Prostate gland (tissue), 2 donors: ENCODE measurements around the gene CREG2. TPM values are rescaled to one million over a fixed set of nuclear protein-coding genes. Genes with fewer than 3 reads are reported as not detected.

Source experiments
- DNase-seq: peaks from one replicate; pipeline ENCODE4 v3.0.0-alpha.2; 2019; ENCODE audit warnings: low spot score
- H3K27ac ChIP-seq, 2 donors: fragments of 200-600 bp; sonication (generic); 2 replicates each; pipeline ENCODE4 v1.5.1; 2017 to 2019
- H3K27me3 ChIP-seq: fragments of 200-600 bp; sonication (generic); replicated peaks from 2 replicates; pipeline ENCODE4 v1.5.1; 2019; ENCODE audit not compliant: insufficient read depth
- H3K36me3 ChIP-seq, 2 donors: fragments of 200-600 bp; sonication (generic); 1 replicate in 1 of 2; 2 replicates in 1 of 2; pipeline versions ENCODE4 v1.5.1 to v1.8.1; 2017 to 2019
- H3K4me1 ChIP-seq: fragments of 200-600 bp; sonication (generic); replicated peaks from 2 replicates; pipeline ENCODE4 v1.5.1; 2019
- H3K4me3 ChIP-seq, 2 donors: fragments of 200-600 bp; sonication (generic); 2 replicates each; pipeline ENCODE4 v1.5.1; 2017 to 2019
- H3K9me3 ChIP-seq: fragments of 200-600 bp; sonication (generic); 2 replicates; pipeline ENCODE4 v1.5.1; 2017
- POLR2A ChIP-seq: fragments of 450-650 bp; IDR thresholded peaks from one replicate; pipeline ENCODE4 v1.6.1; 2016; ENCODE audit warnings: antibody characterized with exemption, mild to moderate bottlenecking
- POLR2AphosphoS5 ChIP-seq: sonication (generic); formaldehyde crosslinking; IDR thresholded peaks from one replicate; pipeline ENCODE4 v1.6.1; 2017; ENCODE audit warnings: antibody characterized with exemption
- WGBS: methylation state at CpG from one replicate; pipeline ENCODE4 v1.1.5; 2018; 5-methylcytosine and 5-hydroxymethylcytosine counted together
- intact Hi-C: fragments of 100-400 bp; cut with DNase I; formaldehyde crosslinking; loops from one replicate; pipeline ENCODE4 v1.14.2; 2022
- total RNA-seq, 2 donors: library from RNA; depleted of rRNA; stranded (reverse); fragments of >200 nt; gene quantifications; one replicate each; pipeline ENCODE4 v1.1.0, GENCODE V29; 2016
- TF ChIP-seq, protein P1 (sequence below), 4 experiments: fragments of 200-600 bp in 2 of 4; fragments of 450-650 bp in 2 of 4; sonication (generic) in 2 of 4; IDR thresholded peaks; 1 replicate in 3 of 4; 2 replicates in 1 of 4; pipeline ENCODE4 v1.5.1; 2016 to 2019; ENCODE audit warnings: antibody characterized with exemption in 4 of 4, mild to moderate bottlenecking in 2 of 4, moderate library complexity in 2 of 4

Gene CREG2
- total RNA-seq, 2 donors from 2014 or later, result not detected

DNA sequence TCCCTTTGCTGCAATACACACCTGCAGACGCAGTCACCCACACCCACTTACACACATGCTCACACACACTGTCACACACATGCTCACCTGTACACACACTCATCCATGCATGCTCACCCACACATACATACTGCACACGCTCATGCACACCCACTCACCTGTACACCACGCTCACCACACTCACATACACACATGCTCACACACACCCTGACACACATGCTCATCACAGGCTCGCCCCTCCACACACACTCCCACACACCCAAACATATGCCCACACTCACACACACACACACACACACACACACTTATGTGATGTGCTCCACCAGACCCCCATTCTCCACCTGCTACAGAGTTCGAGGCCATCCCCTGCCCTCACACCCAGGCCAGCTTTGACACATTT, 22.8 kb upstream of the CREG2 start:
- WGBS, result 93% methylated on average over 5 of the region's 5 CpGs

DNA sequence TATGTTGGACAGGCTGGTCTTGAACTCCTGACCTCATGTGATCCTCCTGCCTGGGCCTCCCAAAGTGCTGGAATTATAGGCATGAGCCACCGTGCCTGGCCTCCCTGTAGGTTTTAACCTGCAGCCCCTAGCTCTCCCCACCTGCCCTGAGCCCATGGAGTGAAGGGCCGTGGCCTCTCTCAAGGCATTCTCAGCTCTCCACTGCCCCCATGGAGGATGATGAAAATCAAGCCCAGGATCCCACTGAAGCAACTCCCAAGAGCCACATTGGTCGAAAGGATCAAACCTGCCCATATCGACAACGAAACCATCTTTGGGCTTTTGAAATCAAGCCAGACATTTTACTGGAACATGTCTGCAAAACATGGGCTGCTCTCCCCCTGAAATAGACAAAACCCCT, 22.4 kb upstream of the CREG2 start:
- Histone ChIP-seq H3K4me1 (no peaks in the 10 kb centered on the region), H3K27me3 (no peaks in the 10 kb centered on the region), H3K9me3 (no peaks in the 10 kb centered on the region), H3K36me3 (no peaks in the 10 kb centered on the region), H3K4me3 (no peak overlapping the region), H3K27ac (no peak overlapping the region)
- no peak for DNase-seq
- intact Hi-C loops, result no loop called here
- TF ChIP-seq POLR2A (no peak), POLR2AphosphoS5 (no peak)
- TF ChIP-seq, protein P1, sequence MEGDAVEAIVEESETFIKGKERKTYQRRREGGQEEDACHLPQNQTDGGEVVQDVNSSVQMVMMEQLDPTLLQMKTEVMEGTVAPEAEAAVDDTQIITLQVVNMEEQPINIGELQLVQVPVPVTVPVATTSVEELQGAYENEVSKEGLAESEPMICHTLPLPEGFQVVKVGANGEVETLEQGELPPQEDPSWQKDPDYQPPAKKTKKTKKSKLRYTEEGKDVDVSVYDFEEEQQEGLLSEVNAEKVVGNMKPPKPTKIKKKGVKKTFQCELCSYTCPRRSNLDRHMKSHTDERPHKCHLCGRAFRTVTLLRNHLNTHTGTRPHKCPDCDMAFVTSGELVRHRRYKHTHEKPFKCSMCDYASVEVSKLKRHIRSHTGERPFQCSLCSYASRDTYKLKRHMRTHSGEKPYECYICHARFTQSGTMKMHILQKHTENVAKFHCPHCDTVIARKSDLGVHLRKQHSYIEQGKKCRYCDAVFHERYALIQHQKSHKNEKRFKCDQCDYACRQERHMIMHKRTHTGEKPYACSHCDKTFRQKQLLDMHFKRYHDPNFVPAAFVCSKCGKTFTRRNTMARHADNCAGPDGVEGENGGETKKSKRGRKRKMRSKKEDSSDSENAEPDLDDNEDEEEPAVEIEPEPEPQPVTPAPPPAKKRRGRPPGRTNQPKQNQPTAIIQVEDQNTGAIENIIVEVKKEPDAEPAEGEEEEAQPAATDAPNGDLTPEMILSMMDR (IDR thresholded peaks at IDR 0.05), result no peak
- 84% methylated on average over 5 of the region's 5 CpGs for WGBS

More for the DNA sequence above, 22.8 kb upstream of the CREG2 start:
- H3K9me3 ChIP-seq, result no peaks in the 10 kb centered on the region
- H3K27me3 ChIP-seq, result no peaks in the 10 kb centered on the region
- intact Hi-C loops, result no loop called here
- no peak for DNase-seq
- H3K36me3 ChIP-seq, result no peaks in the 10 kb centered on the region
- H3K4me3 ChIP-seq, result no peak overlapping the region
- H3K4me1 ChIP-seq, result no peaks in the 10 kb centered on the region
- H3K27ac ChIP-seq, result no peak overlapping the region
- no peak for TF ChIP-seq POLR2A
- TF ChIP-seq, protein P1 (IDR thresholded peaks at IDR 0.05), result no peak
- no peak for TF ChIP-seq POLR2AphosphoS5

DNA sequence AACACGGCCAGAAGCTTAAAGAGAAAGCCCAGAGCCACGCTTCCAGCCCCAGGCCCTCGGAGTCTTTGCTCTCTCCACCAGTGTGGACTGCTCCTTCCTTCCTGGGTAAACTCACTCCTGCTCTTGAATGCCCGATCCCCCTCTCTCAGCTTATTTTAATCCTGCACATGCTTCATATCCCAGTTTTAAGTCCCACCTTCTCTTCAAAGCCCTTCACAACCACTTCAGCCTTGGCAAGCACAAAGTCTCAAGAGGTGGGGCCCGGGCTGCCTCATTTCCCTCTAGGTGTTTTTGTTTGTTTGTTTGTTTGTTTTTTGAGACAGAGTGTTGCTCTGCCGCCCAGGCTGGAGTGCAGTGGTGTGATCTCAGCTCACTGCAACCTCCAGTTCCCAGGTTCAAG, 21.6 kb upstream of the CREG2 start:
- no peaks in the 10 kb centered on the region for H3K9me3 ChIP-seq
- intact Hi-C loops, result no loop called here
- no peaks in the 10 kb centered on the region for H3K4me1 ChIP-seq
- no peak overlapping the region for H3K27ac ChIP-seq
- H3K4me3 ChIP-seq, result no peak overlapping the region
- TF ChIP-seq POLR2A, result no peak
- TF ChIP-seq, protein P1 (IDR thresholded peaks at IDR 0.05), result no peak
- no peak for TF ChIP-seq POLR2AphosphoS5
- H3K36me3 ChIP-seq, result no peaks in the 10 kb centered on the region
- no peak for DNase-seq
- WGBS, result 84% methylated on average over 6 of the region's 6 CpGs
- no peaks in the 10 kb centered on the region for H3K27me3 ChIP-seq

DNA sequence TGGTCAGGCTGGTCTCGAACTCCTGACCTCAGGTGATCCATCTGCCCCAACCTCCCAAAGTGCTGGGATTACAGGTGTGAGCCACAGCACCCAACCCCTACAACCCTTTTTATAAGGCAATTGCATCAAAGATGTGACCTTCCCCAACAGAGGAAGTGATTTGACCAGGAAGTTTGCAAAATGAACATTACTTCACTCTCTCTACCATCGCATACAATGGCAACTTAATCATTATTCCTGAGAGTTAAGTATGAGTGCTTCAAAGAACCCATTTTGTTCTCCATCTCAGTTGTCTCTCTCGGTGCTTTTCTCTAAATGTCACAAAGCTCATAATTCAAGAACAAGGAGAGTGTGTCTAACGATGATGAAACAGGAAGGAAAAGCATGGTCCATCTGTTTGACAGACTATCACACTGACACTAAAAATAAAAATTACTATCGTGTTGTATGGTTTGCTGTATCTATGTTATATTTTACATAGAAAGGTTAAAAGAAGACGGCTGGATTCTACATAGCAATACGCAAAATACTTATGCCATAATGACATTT, 18.1 kb upstream of the CREG2 start:
- TF ChIP-seq POLR2AphosphoS5 (no peak), POLR2A (no peak)
- TF ChIP-seq, protein P1 (IDR thresholded peaks at IDR 0.05), result no peak
- Histone ChIP-seq H3K9me3 (no peaks in the 10 kb centered on the region), H3K27ac (no peak overlapping the region), H3K27me3 (no peaks in the 10 kb centered on the region), H3K36me3 (no peaks in the 10 kb centered on the region), H3K4me1 (no peaks in the 10 kb centered on the region), H3K4me3 (no peak overlapping the region)
- no peak for DNase-seq
- WGBS, result 78% methylated on average over 7 of the region's 7 CpGs
- intact Hi-C loops, result no loop called here

DNA sequence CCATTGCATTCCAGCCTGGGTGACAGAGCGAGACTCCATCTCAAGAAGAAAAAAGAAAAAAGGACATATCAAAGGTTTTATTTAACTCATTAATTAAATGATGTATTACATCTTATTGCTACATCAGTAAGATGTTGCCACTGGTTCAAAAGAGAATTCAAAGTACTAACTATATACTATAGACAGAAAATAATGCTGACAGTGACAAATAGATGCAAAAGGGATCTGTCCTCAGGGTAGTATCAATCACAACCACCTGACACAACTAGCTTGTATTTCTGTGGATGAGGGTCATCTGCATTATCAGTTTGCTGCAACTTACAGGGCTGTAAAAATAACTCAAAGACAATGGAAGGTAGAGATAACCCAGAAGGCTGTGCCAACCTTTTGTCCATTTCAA, 16.4 kb upstream of the CREG2 start:
- Histone ChIP-seq H3K4me1 (no peaks in the 10 kb centered on the region), H3K4me3 (no peak overlapping the region), H3K36me3 (no peaks in the 10 kb centered on the region), H3K27ac (no peak overlapping the region), H3K27me3 (no peaks in the 10 kb centered on the region), H3K9me3 (no peaks in the 10 kb centered on the region)
- DNase-seq, result no peak
- TF ChIP-seq, protein P1 (IDR thresholded peaks at IDR 0.05), result no peak
- no peak for TF ChIP-seq POLR2AphosphoS5
- no peak for TF ChIP-seq POLR2A
- 89% methylated on average over 1 of the region's 1 CpG for WGBS
- intact Hi-C loops, result no loop called here
